H1 (cell line): ENCODE results near the gene LIPJ. TPM values are rescaled to one million over a fixed set of nuclear protein-coding genes. Genes with fewer than 3 reads are reported as not detected.

Source experiments
- CTCF ChIA-PET: fragments of 300-600 bp; sonication (Branson Sonifier 250); formaldehyde crosslinking; loops from one replicate; lab custom pipeline; 2021; ENCODE audit not compliant: partially characterized antibody; lab: Charles Lee
- POLR2A ChIA-PET: fragments of 300-600 bp; sonication (Branson Sonifier 250); formaldehyde crosslinking; loops from one replicate; lab custom pipeline; 2021; ENCODE audit warnings: inconsistent platforms; ENCODE audit not compliant: partially characterized antibody; lab: Charles Lee
- DNase-seq, 2 experiments: peaks; one replicate each; pipeline versions ENCODE4 v3.0.0 to v3.0.0-alpha.2; 2010 to 2022; ENCODE audit warnings: low spot score in 2 of 2, low read depth in 1 of 2, mixed read lengths in 1 of 2
- FAIRE-seq: peaks from 2 replicates; lab custom pipeline; 2011; peaks lifted over from hg19 to GRCh38; lab: Jason Lieb, UNC
- H2AFZ ChIP-seq: 2 replicates; pipeline ENCODE4 v1.8.1; 2012; ENCODE audit warnings: low read length, inconsistent platforms
- H2AK5ac ChIP-seq: 2 replicates; pipeline ENCODE4 v1.6.1; 2013; ENCODE audit warnings: low read depth, low read length
- H2BK120ac ChIP-seq: replicated peaks from 2 replicates; pipeline ENCODE3; 2013; ENCODE audit warnings: low read depth, low read length, inconsistent platforms
- H2BK12ac ChIP-seq: 2 replicates; pipeline ENCODE4 v1.6.1; 2013; ENCODE audit warnings: low read depth, low read length
- H2BK15ac ChIP-seq: 2 replicates; pipeline ENCODE4 v1.6.1; 2013; ENCODE audit warnings: low read length
- H2BK20ac ChIP-seq: 2 replicates; pipeline ENCODE4 v1.6.1; 2013; ENCODE audit warnings: low read length
- H2BK5ac ChIP-seq: 2 replicates; pipeline ENCODE4 v1.6.1; 2013; ENCODE audit warnings: low read depth, low read length
- H3K14ac ChIP-seq: 2 replicates; pipeline ENCODE4 v1.6.1; 2013; ENCODE audit warnings: inconsistent platforms; ENCODE audit not compliant: insufficient read length
- H3K18ac ChIP-seq: 2 replicates; pipeline ENCODE4 v1.6.1; 2013; ENCODE audit warnings: low read length; ENCODE audit errors: extremely low read depth
- H3K23ac ChIP-seq: 2 replicates; pipeline ENCODE4 v1.6.1; 2013; ENCODE audit warnings: inconsistent platforms; ENCODE audit not compliant: insufficient read length
- H3K23me2 ChIP-seq: 2 replicates; pipeline ENCODE4 v1.6.1; 2013; ENCODE audit warnings: low read depth, low read length
- H3K27ac ChIP-seq: 2 replicates; pipeline ENCODE4 v1.6.1; 2011; ENCODE audit warnings: low read depth, low read length, inconsistent platforms
- H3K27me3 ChIP-seq, 4 experiments: replicated peaks in 1 of 4; 1 replicate in 1 of 4; 2 replicates in 3 of 4; pipeline versions ENCODE4 v1.6.1 to v1.8.1; 2011 to 2013; ENCODE audit warnings: low read length in 3 of 4, mild to moderate bottlenecking in 3 of 4, inconsistent platforms in 2 of 4, mixed read lengths in 2 of 4, moderate library complexity in 1 of 4; ENCODE audit not compliant: control insufficient read depth in 3 of 4, insufficient read depth in 3 of 4; ENCODE audit errors: extremely low read depth in 1 of 4
- H3K36me3 ChIP-seq, 4 experiments: 2 replicates each; pipeline versions ENCODE4 v1.6.1 to v1.8.1; 2011 to 2013; ENCODE audit warnings: mild to moderate bottlenecking in 4 of 4, low read length in 3 of 4, moderate library complexity in 2 of 4, control low read depth in 1 of 4, inconsistent platforms in 1 of 4; ENCODE audit not compliant: insufficient read depth in 4 of 4, control insufficient read depth in 2 of 4
- H3K4ac ChIP-seq: replicated peaks from 2 replicates; pipeline ENCODE3; 2013; ENCODE audit warnings: low read length, low read depth, mixed read lengths, inconsistent platforms; ENCODE audit not compliant: insufficient read length
- H3K4me1 ChIP-seq, 4 experiments: replicated peaks in 1 of 4; 1 replicate in 1 of 4; 2 replicates in 3 of 4; pipeline versions ENCODE4 v1.6.1 to v1.8.1; 2011 to 2013; ENCODE audit warnings: low read length in 3 of 4, inconsistent platforms in 2 of 4, mixed read lengths in 1 of 4; ENCODE audit not compliant: insufficient read depth in 4 of 4, control insufficient read depth in 3 of 4
- H3K4me2 ChIP-seq, 2 experiments: 2 replicates each; pipeline versions ENCODE4 v1.6.1 to v1.8.1; 2011 to 2013; ENCODE audit warnings: low read depth in 2 of 2, low read length in 2 of 2, control low read depth in 1 of 2, inconsistent platforms in 1 of 2, mild to moderate bottlenecking in 1 of 2; ENCODE audit not compliant: insufficient read depth in 1 of 2
- H3K4me3 ChIP-seq, 4 experiments: fragments of 200-600, 300-600 bp in 1 of 4; sonication (generic), shearing (Covaris generic), sonication (Bioruptor Twin) in 1 of 4; 2 replicates each; pipeline versions ENCODE4 v1.5.1 to v1.8.1; 2011 to 2016; ENCODE audit warnings: low read length in 4 of 4, low read depth in 3 of 4, control low read depth in 2 of 4, inconsistent platforms in 2 of 4, mild to moderate bottlenecking in 2 of 4, mixed read lengths in 1 of 4, moderate library complexity in 1 of 4; ENCODE audit not compliant: insufficient read depth in 2 of 4; ENCODE audit errors: extremely low read depth in 1 of 4
- H3K56ac ChIP-seq: replicated peaks from 2 replicates; pipeline ENCODE3; 2013; ENCODE audit warnings: low read depth, mild to moderate bottlenecking, mixed read lengths, low read length, inconsistent platforms; ENCODE audit not compliant: insufficient read length
- H3K79me1 ChIP-seq: 2 replicates; pipeline ENCODE4 v1.6.1; 2013; ENCODE audit warnings: low read depth, low read length, control low read depth
- H3K79me2 ChIP-seq, 2 experiments: 2 replicates each; pipeline versions ENCODE4 v1.6.1 to v1.8.1; 2012 to 2013; ENCODE audit warnings: low read length in 2 of 2, mild to moderate bottlenecking in 2 of 2, inconsistent platforms in 1 of 2; ENCODE audit not compliant: insufficient read depth in 2 of 2, control insufficient read depth in 1 of 2
- H3K9ac ChIP-seq, 4 experiments: replicated peaks in 1 of 4; 1 replicate in 1 of 4; 2 replicates in 3 of 4; pipeline versions ENCODE4 v1.6.1 to v1.8.1; 2011 to 2013; ENCODE audit warnings: low read depth in 3 of 4, low read length in 3 of 4, control low read depth in 2 of 4, mild to moderate bottlenecking in 2 of 4, moderate library complexity in 2 of 4, inconsistent platforms in 1 of 4; ENCODE audit errors: extremely low read depth in 1 of 4
- H3K9me3 ChIP-seq, 2 experiments: 2 replicates each; pipeline versions ENCODE4 v1.6.1 to v1.8.1; 2012 to 2013; ENCODE audit warnings: mild to moderate bottlenecking in 2 of 2, moderate library complexity in 2 of 2, control low read depth in 1 of 2, inconsistent platforms in 1 of 2, low read depth in 1 of 2, low read length in 1 of 2, mixed read lengths in 1 of 2; ENCODE audit not compliant: insufficient read depth in 2 of 2
- H4K20me1 ChIP-seq, 2 experiments: replicated peaks in 1 of 2; 2 replicates each; pipeline versions ENCODE3 to v1.8.1; 2011 to 2013; ENCODE audit warnings: inconsistent platforms in 2 of 2, low read length in 2 of 2, mild to moderate bottlenecking in 1 of 2; ENCODE audit not compliant: insufficient read depth in 2 of 2, control insufficient read depth in 1 of 2
- H4K5ac ChIP-seq: 2 replicates; pipeline ENCODE4 v1.6.1; 2013; ENCODE audit warnings: low read length, low read depth, mixed read lengths, inconsistent platforms; ENCODE audit not compliant: insufficient read length
- H4K8ac ChIP-seq: 2 replicates; pipeline ENCODE4 v1.8.0; 2013; ENCODE audit warnings: mild to moderate bottlenecking, moderate library complexity, low read length, inconsistent platforms; ENCODE audit not compliant: insufficient read depth; ENCODE audit errors: extremely low read depth
- H4K91ac ChIP-seq: replicated peaks from 2 replicates; pipeline ENCODE3; 2013; ENCODE audit warnings: low read length, mixed read lengths, inconsistent platforms; ENCODE audit not compliant: insufficient read length
- GABPA ChIP-seq: IDR thresholded peaks from 2 replicates; pipeline ENCODE4 v1.6.1; 2011; ENCODE audit warnings: mild to moderate bottlenecking, low read length, moderate library complexity, borderline replicate concordance; ENCODE audit not compliant: insufficient read depth
- SAP30 ChIP-seq: fragments of 300-600 bp; sonication (generic); IDR thresholded peaks from 2 replicates; pipeline ENCODE4 v1.7.1; 2012; ENCODE audit warnings: low read length, moderate library complexity, mild to moderate bottlenecking, inconsistent platforms; ENCODE audit not compliant: insufficient read depth, insufficient replicate concordance
- ZNF274 ChIP-seq: IDR thresholded peaks from 2 replicates; pipeline ENCODE4 v1.7.0; 2012; ENCODE audit warnings: low read length, borderline replicate concordance; ENCODE audit errors: extremely low read depth
- WGBS, 2 experiments: shearing (Covaris generic) in 1 of 2; methylation state at CpG; one replicate each; pipeline versions ENCODE4 v1.1.6 to v1.1.7; 2013 to 2015; ENCODE audit warnings: low lambda C conversion rate in 2 of 2, mixed read lengths in 2 of 2, inconsistent platforms in 1 of 2, low coverage in 1 of 2, missing lambda C conversion rate in 1 of 2; ENCODE audit not compliant: insufficient replicate concordance in 2 of 2, insufficient coverage in 1 of 2, insufficient read length in 1 of 2; ENCODE audit errors: extremely low coverage in 1 of 2, missing lambda C conversion rate in 1 of 2; 5-methylcytosine and 5-hydroxymethylcytosine counted together
- long read RNA-seq, 2 experiments: library from RNA in 1 of 2; library from capped mRNA in 1 of 2; stranded (forward); transcript quantifications; one replicate each; pipeline ENCODE4 v2.0.0, GENCODE V29; 2021; ENCODE audit warnings: inconsistent platforms in 1 of 2
- polyA minus RNA-seq, 3 experiments: library from RNA; depleted of rRNA, polyadenylated mRNA; stranded (reverse); fragments of >200 nt; gene quantifications; 1 replicate in 2 of 3; 2 replicates in 1 of 3; pipeline ENCODE4 v1.2.3, GENCODE V29; 2011
- polyA plus RNA-seq, 7 experiments: library from polyadenylated mRNA; depleted of rRNA in 3 of 7; stranded (reverse) in 5 of 7; unstranded in 2 of 7; fragments of >200 nt in 5 of 7; fragments of 200-250 nt in 2 of 7; gene quantifications; 1 replicate in 5 of 7; 2 replicates in 1 of 7; 4 replicates in 1 of 7; pipeline versions ENCODE4 v1.2.1 to v1.2.3, GENCODE V29; 2011 to 2013; ENCODE audit warnings: missing spikeins in 2 of 7, mixed read lengths in 2 of 7
- total RNA-seq: library from RNA; stranded (reverse); fragmentation: NEBNext Ultra II Directional; extraction: Animal tissue kit (Norgen Biotek cat#: 25700); gene quantifications from 2 replicates; pipeline ENCODE4 v1.2.1, GENCODE V29; 2021
- TF ChIP-seq, protein P1 (sequence below): IDR thresholded peaks from 2 replicates; pipeline ENCODE4 v1.6.1; 2012; ENCODE audit warnings: low read length, inconsistent platforms
- TF ChIP-seq, protein P2 (sequence below): IDR thresholded peaks from 2 replicates; pipeline ENCODE4 v1.6.1; 2012; ENCODE audit warnings: inconsistent platforms

LIPJ gene, protein sequence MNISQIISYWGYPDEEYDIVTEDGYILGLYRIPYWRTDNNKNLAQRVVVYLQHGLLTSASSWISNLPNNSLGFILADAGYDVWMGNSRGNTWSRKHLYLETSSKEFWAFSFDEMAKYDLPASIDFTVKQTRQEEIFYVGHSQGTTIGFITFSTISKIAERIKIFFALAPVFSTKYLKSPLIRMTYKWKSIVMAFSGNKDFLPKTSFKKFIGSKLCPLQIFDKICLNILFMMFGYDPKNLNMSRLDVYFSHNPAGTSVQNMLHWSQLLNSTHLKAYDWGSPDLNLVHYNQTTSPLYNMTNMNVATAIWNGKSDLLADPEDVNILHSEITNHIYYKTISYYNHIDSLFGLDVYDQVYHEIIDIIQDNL
- not detected in 2 replicates for total RNA-seq
- not detected in 2 replicates for polyA plus RNA-seq (2011; rRNA removed)
- polyA plus RNA-seq (2011; cell fraction: cytosol; rRNA removed), result not detected
- polyA plus RNA-seq (2011; cell fraction: nucleus; rRNA removed), result not detected
- polyA plus RNA-seq (2012, experiment 1 of 2), result not detected in 4 replicates
- polyA plus RNA-seq (2012, experiment 2 of 2), result not detected
- polyA plus RNA-seq (2013, experiment 1 of 2), result not detected
- polyA plus RNA-seq (2013, experiment 2 of 2), result not detected
- 0.15 TPM in 1 of 2 replicates, not detected in the other for polyA minus RNA-seq (2011; rRNA and poly(A)+ RNA removed)
- not detected for polyA minus RNA-seq (2011; cell fraction: cytosol; rRNA and poly(A)+ RNA removed)
- polyA minus RNA-seq (2011; cell fraction: nucleus; rRNA and poly(A)+ RNA removed), result 0.30 TPM
- long read RNA-seq, experiment 1, result 0 reads
- long read RNA-seq, experiment 2, result 0 reads

DNA sequence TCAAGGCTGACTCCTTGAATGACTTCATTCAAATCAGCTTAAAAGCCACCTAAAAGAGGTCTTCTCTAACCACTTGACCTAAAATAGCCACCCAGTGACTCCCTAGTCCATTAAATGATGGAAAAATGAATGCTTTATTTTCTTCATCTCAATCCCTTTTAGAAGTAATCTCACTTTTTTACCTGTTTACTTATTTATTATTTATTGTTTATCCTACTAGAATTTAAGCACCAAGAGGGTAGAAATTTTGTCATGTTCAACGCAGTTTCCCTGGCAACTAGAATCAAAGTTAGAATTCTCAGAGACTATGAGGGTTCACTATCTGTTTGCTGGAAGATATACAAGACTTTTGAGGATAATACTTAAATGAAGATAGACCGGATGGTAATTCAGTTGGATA lies at the start of gene LIPJ:
TSS of gene LIPJ (plus strand) at position 301 of the 400 bp plus-strand sequence. CDS start 3,926 bp downstream, outside the sequence.
- POLR2A ChIA-PET, result no interaction called here
- Histone ChIP-seq H4K20me1 (no peaks in the 10 kb centered on the region), H3K9me3 (no peaks in the 10 kb centered on the region), H3K14ac (no peak within 1 kb of the TSS), H3K36me3 (no peaks in the 10 kb centered on the region), H3K27ac (no peak within 1 kb of the TSS), H2BK15ac (no peak within 1 kb of the TSS), H4K91ac (no peak within 1 kb of the TSS), H3K4me1 (no peaks in the 10 kb centered on the region), H3K23me2 (peaks cover 3% of the 10 kb centered on the region), H2BK5ac (no peak within 1 kb of the TSS), H2BK20ac (no peak within 1 kb of the TSS), H3K56ac (no peak within 1 kb of the TSS), H4K8ac (no peak within 1 kb of the TSS), H3K4me2 (no peak within 1 kb of the TSS), H2AFZ (no peak within 1 kb of the TSS), H3K4ac (no peak within 1 kb of the TSS), H3K9ac (no peak within 1 kb of the TSS), H3K79me1 (no peaks in the 10 kb centered on the region), H3K4me3 (no peak within 1 kb of the TSS), H3K79me2 (no peaks in the 10 kb centered on the region), H4K5ac (no peak within 1 kb of the TSS), H2AK5ac (no peak within 1 kb of the TSS), H3K18ac (no peak within 1 kb of the TSS), H3K23ac (no peak within 1 kb of the TSS), H2BK120ac (no peak within 1 kb of the TSS), H3K27me3 (no peaks in the 10 kb centered on the region), H2BK12ac (no peak within 1 kb of the TSS)
- FAIRE-seq (no peak), DNase-seq (no peak)
- CTCF ChIA-PET, result no interaction called here
- 95% methylated on average over 2 of the region's 2 CpGs; no CpG with 5 or more reads in 1 of the 2 experiments for WGBS, 2 experiments
- TF ChIP-seq, protein P1, sequence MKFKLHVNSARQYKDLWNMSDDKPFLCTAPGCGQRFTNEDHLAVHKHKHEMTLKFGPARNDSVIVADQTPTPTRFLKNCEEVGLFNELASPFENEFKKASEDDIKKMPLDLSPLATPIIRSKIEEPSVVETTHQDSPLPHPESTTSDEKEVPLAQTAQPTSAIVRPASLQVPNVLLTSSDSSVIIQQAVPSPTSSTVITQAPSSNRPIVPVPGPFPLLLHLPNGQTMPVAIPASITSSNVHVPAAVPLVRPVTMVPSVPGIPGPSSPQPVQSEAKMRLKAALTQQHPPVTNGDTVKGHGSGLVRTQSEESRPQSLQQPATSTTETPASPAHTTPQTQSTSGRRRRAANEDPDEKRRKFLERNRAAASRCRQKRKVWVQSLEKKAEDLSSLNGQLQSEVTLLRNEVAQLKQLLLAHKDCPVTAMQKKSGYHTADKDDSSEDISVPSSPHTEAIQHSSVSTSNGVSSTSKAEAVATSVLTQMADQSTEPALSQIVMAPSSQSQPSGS, result no peak
- TF ChIP-seq SAP30 (no peak), GABPA (no peak), ZNF274 (no peak)
- TF ChIP-seq, protein P2, sequence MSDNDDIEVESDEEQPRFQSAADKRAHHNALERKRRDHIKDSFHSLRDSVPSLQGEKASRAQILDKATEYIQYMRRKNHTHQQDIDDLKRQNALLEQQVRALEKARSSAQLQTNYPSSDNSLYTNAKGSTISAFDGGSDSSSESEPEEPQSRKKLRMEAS, result no peak
